Measurements from ENCODE around the gene FERMT2.

GRCh38 chr14:52888159-52888558 is 62.7 kb downstream of the FERMT2 start:
- TF ChIP-seq CTCF (IDR thresholded peaks at IDR 0.05), result no peak
- TF ChIP-seq POLR2A (IDR thresholded peaks at IDR 0.05), result no peak
